ENCODE data around the gene IL36A.

The IL36A gene

GRCh38 chr2:113036763-113037162, 31.5 kb downstream of the IL36A start:
- TF ChIP-seq CTCF (IDR thresholded peaks at IDR 0.05; ENCODE audit: extremely low read depth, insufficient read depth, missing control alignments), result no peak
- DNase-seq (ENCODE audit: low spot score), result no peak

GRCh38 chr2:113038291-113038690, 33.0 kb downstream of the IL36A start:
- in situ Hi-C loops (cut with MboI; ENCODE audit: low pct_unique_long_range_greater_than_20kb, low sequenced_read_pairs, unreplicated experiment), result no loop called here
- TF ChIP-seq CTCF (IDR thresholded peaks at IDR 0.05; ENCODE audit: extremely low read depth, insufficient read depth, missing control alignments), result no peak
- no peak for DNase-seq (ENCODE audit: low spot score)

More at GRCh38 chr2:113036763-113037162, 31.5 kb downstream of the IL36A start:
- in situ Hi-C loops (cut with MboI; ENCODE audit: low pct_unique_long_range_greater_than_20kb, low sequenced_read_pairs, unreplicated experiment), result no loop called here

- TF ChIP-seq CTCF (IDR thresholded peaks at IDR 0.05; ENCODE audit: extremely low read depth, insufficient read depth, missing control alignments), result no peak
- in situ Hi-C loops (cut with MboI; ENCODE audit: low pct_unique_long_range_greater_than_20kb, low sequenced_read_pairs, unreplicated experiment), result no loop called here
Measured at GRCh38 chr2:113039158-113039557, 33.9 kb downstream of the IL36A start.

GRCh38 chr2:113039719-113040118, 34.5 kb downstream of the IL36A start:
- no peak for DNase-seq (ENCODE audit: low spot score)
- no peak for TF ChIP-seq CTCF (IDR thresholded peaks at IDR 0.05; ENCODE audit: extremely low read depth, insufficient read depth, missing control alignments)
- in situ Hi-C loops (cut with MboI; ENCODE audit: low pct_unique_long_range_greater_than_20kb, low sequenced_read_pairs, unreplicated experiment), result no loop called here

More at GRCh38 chr2:113039158-113039557, 33.9 kb downstream of the IL36A start:
- no peak for DNase-seq (ENCODE audit: low spot score)

GRCh38 chr2:113041871-113042270, 36.6 kb downstream of the IL36A start:
- DNase-seq (ENCODE audit: low spot score), result no peak
- in situ Hi-C loops (cut with MboI; ENCODE audit: low pct_unique_long_range_greater_than_20kb, low sequenced_read_pairs, unreplicated experiment), result no loop called here
- peak; percentile 5 for TF ChIP-seq CTCF (IDR thresholded peaks at IDR 0.05; ENCODE audit: extremely low read depth, insufficient read depth, missing control alignments)

GRCh38 chr2:113046465-113046864, 41.2 kb downstream of the IL36A start:
- no peak for DNase-seq (ENCODE audit: low spot score)
- TF ChIP-seq CTCF (IDR thresholded peaks at IDR 0.05; ENCODE audit: extremely low read depth, insufficient read depth, missing control alignments), result no peak
- in situ Hi-C loops (cut with MboI; ENCODE audit: low pct_unique_long_range_greater_than_20kb, low sequenced_read_pairs, unreplicated experiment), result no loop called here

Measured in GM13977 (cell line).